HG03469 (cell line): ENCODE measurements around the gene BHLHE40.

ENCODE experiments used
- ATAC-seq: cut with Tn5 transposase; IDR thresholded peaks from one replicate; pipeline ENCODE4 v1.9.1; 2021; ENCODE audit warnings: mild to moderate bottlenecking, moderate library complexity, moderate number of reproducible peaks; ENCODE audit not compliant: unreplicated experiment

Gene BHLHE40

GRCh38 chr3:4996771-4997291 lies 17.6 kb downstream of the BHLHE40 start:
- ATAC-seq = no peak

GRCh38 chr3:4997946-4998345 lies 18.7 kb downstream of the BHLHE40 start:
- no peak for ATAC-seq

GRCh38 chr3:4999531-5000184 lies 20.4 kb downstream of the BHLHE40 start:
- ATAC-seq = no peak

- no peak for ATAC-seq
These were observed 21.9 kb downstream of the BHLHE40 start for GRCh38 chr3:5001135-5001534.

- no peak for ATAC-seq
These were observed 22.6 kb downstream of the BHLHE40 start for GRCh38 chr3:5001805-5002173.

GRCh38 chr3:5002174-5002870 lies 23.1 kb downstream of the BHLHE40 start:
- ATAC-seq = no peak

- no peak for ATAC-seq
These were observed 23.6 kb downstream of the BHLHE40 start for GRCh38 chr3:5002871-5003247.

GRCh38 chr3:5004319-5005152 lies 25.3 kb downstream of the BHLHE40 start:
- ATAC-seq = no peak

GRCh38 chr3:5005367-5005766 lies 26.1 kb downstream of the BHLHE40 start:
- no peak for ATAC-seq

- peak; percentile 59 for ATAC-seq
These were observed 27.5 kb downstream of the BHLHE40 start for GRCh38 chr3:5006755-5007202.

- ATAC-seq = no peak
These were observed 28.6 kb downstream of the BHLHE40 start for GRCh38 chr3:5007873-5008272.

- no peak for ATAC-seq
These were observed 30.4 kb downstream of the BHLHE40 start for GRCh38 chr3:5009506-5010109.

GRCh38 chr3:5010140-5010539 lies 30.9 kb downstream of the BHLHE40 start:
- no peak for ATAC-seq

- no peak for ATAC-seq
These were observed 31.7 kb downstream of the BHLHE40 start for GRCh38 chr3:5010706-5011554.

GRCh38 chr3:5011555-5012256 lies 32.5 kb downstream of the BHLHE40 start:
- peak; percentile 36 for ATAC-seq

GRCh38 chr3:5012367-5012766 lies 33.1 kb downstream of the BHLHE40 start:
- no peak for ATAC-seq

- ATAC-seq = no peak
These were observed 34.0 kb downstream of the BHLHE40 start for GRCh38 chr3:5013021-5013906.

- no peak for ATAC-seq
These were observed 35.2 kb downstream of the BHLHE40 start for GRCh38 chr3:5014391-5014790.

GRCh38 chr3:5015056-5015455 lies 35.8 kb downstream of the BHLHE40 start:
- ATAC-seq = no peak
